ENCODE measurements around the gene PAIP1.

DNA sequence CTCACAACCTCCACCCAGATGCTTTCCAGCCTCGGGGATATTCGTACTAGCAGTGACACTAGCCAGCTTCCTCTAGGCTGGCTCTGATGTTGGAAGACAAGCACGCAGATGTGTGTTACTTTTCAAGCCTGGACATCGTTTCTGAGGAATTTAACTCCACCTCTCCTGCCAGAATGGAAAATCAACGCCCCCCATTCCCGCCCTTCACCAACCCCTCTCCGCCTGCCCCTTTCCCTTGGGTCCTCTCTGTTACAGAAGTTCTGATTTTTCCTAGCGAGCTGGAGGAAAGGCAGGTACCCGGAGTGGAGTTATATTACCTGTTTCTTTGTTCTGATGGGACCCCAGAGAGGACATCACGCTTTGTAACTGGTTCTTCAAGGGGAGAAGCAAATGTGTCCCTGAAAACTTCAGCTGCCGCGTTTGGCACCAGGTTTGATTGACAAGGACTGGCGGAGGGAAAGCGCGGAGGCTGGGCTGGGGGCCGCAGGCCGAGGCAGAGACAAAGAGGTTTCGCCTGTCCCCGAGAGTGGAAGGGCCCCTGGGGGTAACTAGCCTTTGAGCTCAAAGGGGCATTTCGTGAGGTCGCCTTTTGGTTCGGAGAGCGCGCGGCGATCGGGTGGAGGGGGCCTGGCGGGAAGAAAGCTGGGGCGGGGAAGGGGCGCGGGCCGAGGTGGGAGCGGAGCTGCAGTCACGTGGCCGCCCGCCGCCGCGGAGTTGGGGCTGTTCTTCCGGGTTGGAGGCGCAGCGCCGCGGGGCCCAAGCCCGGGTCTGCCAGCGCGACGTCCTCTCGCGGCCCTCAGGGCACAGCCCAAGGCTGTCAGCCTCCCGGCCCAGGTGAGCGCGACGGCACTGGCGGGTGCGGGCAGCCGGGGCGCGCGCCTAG, 45.8 kb upstream of the PAIP1 start, which contains the start of gene NNT:
- TF ChIP-seq POLR2A (IDR thresholded peaks at IDR 0.05) (no peak), CTCF (IDR thresholded peaks at IDR 0.05 in 8 of 11, conservative IDR thresholded peaks at IDR 0.05 in 3 of 11) (peak in 1 of 11 experiments; percentile 20), POLR2AphosphoS5 (IDR thresholded peaks at IDR 0.05) (peak; percentile 63 to 81 (median 78))
